Endodermal cell (in vitro differentiated cells): Measurements from ENCODE around the gene SPRYD3. TPM values are rescaled to one million over a fixed set of nuclear protein-coding genes. Genes with fewer than 3 reads are reported as not detected.

Source experiments
- DNase-seq: peaks from one replicate; pipeline ENCODE4 v3.0.0-alpha.2; 2017
- H3K27ac ChIP-seq: 2 replicates; pipeline ENCODE4 v1.5.1; 2013; ENCODE audit warnings: mild to moderate bottlenecking, low read depth, low read length, moderate library complexity
- H3K27me3 ChIP-seq: 2 replicates; pipeline ENCODE4 v1.6.1; 2013; ENCODE audit warnings: mild to moderate bottlenecking, low read length, moderate library complexity; ENCODE audit not compliant: insufficient read depth, control insufficient read depth, poor library complexity, severe bottlenecking
- H3K36me3 ChIP-seq: 2 replicates; pipeline ENCODE4 v1.7.0; 2013; ENCODE audit warnings: mild to moderate bottlenecking, low read length, moderate library complexity; ENCODE audit not compliant: control insufficient read depth, insufficient read depth
- H3K4me1 ChIP-seq: one replicate; pipeline ENCODE4 v1.7.0; 2013; ENCODE audit warnings: low read length; ENCODE audit not compliant: control insufficient read depth, insufficient read depth
- H3K4me3 ChIP-seq: 2 replicates; pipeline ENCODE4 v1.5.1; 2013; ENCODE audit warnings: mild to moderate bottlenecking, low read length, moderate library complexity
- H3K9ac ChIP-seq: 2 replicates; pipeline ENCODE4 v1.6.1; 2013; ENCODE audit warnings: mild to moderate bottlenecking, low read length, moderate library complexity; ENCODE audit not compliant: poor library complexity, severe bottlenecking; ENCODE audit errors: extremely low read depth
- H3K9me3 ChIP-seq: 2 replicates; pipeline ENCODE4 v1.6.1; 2013; ENCODE audit warnings: mild to moderate bottlenecking, low read length, moderate library complexity; ENCODE audit not compliant: control insufficient read depth
- H3K27ac Mint-ChIP-seq: 2 replicates; pipeline ENCODE4 v1.8.0; 2020; ENCODE audit warnings: mixed read lengths
- H3K27me3 Mint-ChIP-seq: 2 replicates; pipeline ENCODE4 v1.8.0; 2021; ENCODE audit warnings: mild to moderate bottlenecking, mixed read lengths; ENCODE audit not compliant: insufficient read depth
- H3K36me3 Mint-ChIP-seq: 2 replicates; pipeline ENCODE4 v1.8.0; 2020; ENCODE audit warnings: low read depth, mixed read lengths
- H3K4me1 Mint-ChIP-seq: 2 replicates; pipeline ENCODE4 v1.8.0; 2020; ENCODE audit warnings: mixed read lengths
- H3K4me3 Mint-ChIP-seq: 2 replicates; pipeline ENCODE4 v1.8.0; 2020; ENCODE audit warnings: mild to moderate bottlenecking, moderate library complexity, mixed read lengths
- H3K9me3 Mint-ChIP-seq: 2 replicates; pipeline ENCODE4 v1.8.0; 2020; ENCODE audit warnings: mild to moderate bottlenecking, mixed read lengths
- WGBS, 2 experiments: methylation state at CpG; one replicate each; pipeline versions ENCODE4 v1.1.5 to v1.1.7; 2013; ENCODE audit warnings: missing lambda C conversion rate in 2 of 2, mixed read lengths in 1 of 2; ENCODE audit not compliant: insufficient coverage in 1 of 2, insufficient read length in 1 of 2; 5-methylcytosine and 5-hydroxymethylcytosine counted together
- total RNA-seq, 2 donors: library from RNA; stranded (reverse); fragmentation: NEBNext Ultra II Directional in 1 of 2; extraction: Animal tissue kit (Norgen Biotek cat#: 25700) in 1 of 2; gene quantifications; 2 replicates in 1 of 2; 3 replicates in 1 of 2; pipeline ENCODE4 v1.2.1, GENCODE V29; 2021
- TF ChIP-seq, protein P1 (sequence below): fragments of 200-600 bp; sonication (generic); conservative IDR thresholded peaks from 2 replicates; pipeline ENCODE4 v1.5.0; 2021; ENCODE audit warnings: antibody characterized with exemption, mild to moderate bottlenecking

The SPRYD3 gene
- total RNA-seq, 2 donors from 2014 or later: 13.0 to 18.4 TPM

DNA sequence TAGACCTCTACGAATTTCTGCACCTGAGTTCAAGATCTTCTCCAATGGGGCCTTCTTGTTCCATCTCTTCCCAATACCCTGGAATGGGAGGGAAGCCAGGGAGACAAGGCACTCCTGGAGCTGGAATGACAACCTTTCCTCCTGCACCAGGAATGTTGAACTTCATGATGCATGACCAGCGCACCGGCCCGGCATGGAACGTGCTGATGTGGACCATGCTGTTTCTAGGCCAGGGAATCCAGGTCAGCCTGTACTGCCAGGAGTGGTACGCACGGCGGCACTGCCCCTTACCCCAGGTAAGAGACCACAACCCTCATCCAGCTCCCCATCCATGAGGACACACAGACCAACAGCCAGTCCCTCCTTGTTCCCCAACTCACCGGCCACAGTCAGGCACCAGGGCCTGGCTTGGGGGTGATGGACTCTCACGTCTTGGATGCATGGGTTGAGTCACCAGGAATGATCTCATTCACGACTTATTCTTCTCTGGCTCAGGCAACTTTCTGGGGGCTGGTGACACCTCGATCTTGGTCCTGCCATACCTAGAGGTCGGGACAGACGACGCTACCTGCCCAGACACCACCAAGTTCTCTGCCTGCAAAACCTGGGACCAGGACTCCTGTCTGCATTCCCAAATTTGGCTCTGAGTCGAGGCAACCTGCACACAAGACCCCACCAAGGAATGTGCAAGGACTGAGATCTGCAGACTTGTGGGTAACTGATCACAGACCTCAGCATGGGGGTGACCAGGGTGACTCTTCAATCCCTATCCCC is 44.6 kb upstream of the SPRYD3 start:
- Histone ChIP-seq H3K4me3 (no peak overlapping the region), H3K27me3 (peaks cover 14% of the 10 kb centered on the region), H3K9me3 (no peaks in the 10 kb centered on the region), H3K4me1 (peaks cover 5% of the 10 kb centered on the region), H3K27ac (no peak overlapping the region), H3K36me3 (no peaks in the 10 kb centered on the region), H3K9ac (no peak overlapping the region)
- H3K9me3 Mint-ChIP-seq: no peaks in the 10 kb centered on the region
- no peaks in the 10 kb centered on the region for H3K36me3 Mint-ChIP-seq
- no peak overlapping the region for H3K27ac Mint-ChIP-seq
- no peak for DNase-seq
- H3K4me1 Mint-ChIP-seq: peaks cover 18% of the 10 kb centered on the region
- peaks cover 69% of the 10 kb centered on the region for H3K27me3 Mint-ChIP-seq
- 96 to 97% methylated on average over 15 to 16 of the region's 16 CpGs for WGBS, 2 experiments
- no peak overlapping the region for H3K4me3 Mint-ChIP-seq
- TF ChIP-seq, protein P1, sequence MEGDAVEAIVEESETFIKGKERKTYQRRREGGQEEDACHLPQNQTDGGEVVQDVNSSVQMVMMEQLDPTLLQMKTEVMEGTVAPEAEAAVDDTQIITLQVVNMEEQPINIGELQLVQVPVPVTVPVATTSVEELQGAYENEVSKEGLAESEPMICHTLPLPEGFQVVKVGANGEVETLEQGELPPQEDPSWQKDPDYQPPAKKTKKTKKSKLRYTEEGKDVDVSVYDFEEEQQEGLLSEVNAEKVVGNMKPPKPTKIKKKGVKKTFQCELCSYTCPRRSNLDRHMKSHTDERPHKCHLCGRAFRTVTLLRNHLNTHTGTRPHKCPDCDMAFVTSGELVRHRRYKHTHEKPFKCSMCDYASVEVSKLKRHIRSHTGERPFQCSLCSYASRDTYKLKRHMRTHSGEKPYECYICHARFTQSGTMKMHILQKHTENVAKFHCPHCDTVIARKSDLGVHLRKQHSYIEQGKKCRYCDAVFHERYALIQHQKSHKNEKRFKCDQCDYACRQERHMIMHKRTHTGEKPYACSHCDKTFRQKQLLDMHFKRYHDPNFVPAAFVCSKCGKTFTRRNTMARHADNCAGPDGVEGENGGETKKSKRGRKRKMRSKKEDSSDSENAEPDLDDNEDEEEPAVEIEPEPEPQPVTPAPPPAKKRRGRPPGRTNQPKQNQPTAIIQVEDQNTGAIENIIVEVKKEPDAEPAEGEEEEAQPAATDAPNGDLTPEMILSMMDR: no peak

DNA sequence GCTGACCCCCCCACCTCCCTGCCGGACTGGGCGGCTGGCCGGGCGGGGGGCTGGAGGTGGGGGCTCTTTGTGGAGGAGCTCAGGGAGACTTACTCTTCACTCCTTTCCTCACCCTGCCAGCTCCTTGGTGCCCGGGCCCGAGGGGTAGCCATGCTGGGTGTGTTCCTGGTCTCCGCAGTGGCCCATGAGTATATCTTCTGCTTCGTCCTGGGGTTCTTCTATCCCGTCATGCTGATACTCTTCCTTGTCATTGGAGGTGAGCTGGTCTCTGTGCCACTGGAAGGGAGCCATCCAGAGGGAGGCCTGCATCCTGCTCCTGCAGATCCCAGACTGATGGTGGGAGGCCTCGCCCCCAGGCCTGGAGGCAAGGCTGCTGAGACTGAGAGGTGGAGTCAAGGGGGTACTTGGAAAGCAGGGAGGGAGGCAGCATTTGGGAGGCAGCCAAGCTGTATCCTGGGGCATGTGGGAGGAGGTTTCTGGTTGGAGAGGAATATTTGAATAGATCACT is 43.8 kb upstream of the SPRYD3 start:
- no peaks in the 10 kb centered on the region for H3K9me3 ChIP-seq
- DNase-seq: no peak
- peaks cover 5% of the 10 kb centered on the region for H3K4me1 ChIP-seq
- 92 to 93% methylated on average over 9 to 10 of the region's 10 CpGs for WGBS, 2 experiments
- H3K27me3 ChIP-seq: peaks cover 8% of the 10 kb centered on the region
- Mint-ChIP-seq H3K27ac (peak overlapping the region; percentile 62), H3K27me3 (peaks cover 68% of the 10 kb centered on the region), H3K9me3 (no peaks in the 10 kb centered on the region), H3K4me3 (peak overlapping the region; percentile 4), H3K36me3 (no peaks in the 10 kb centered on the region), H3K4me1 (peaks cover 24% of the 10 kb centered on the region)
- TF ChIP-seq, protein P1: no peak
- no peak overlapping the region for H3K27ac ChIP-seq
- no peak overlapping the region for H3K9ac ChIP-seq
- H3K36me3 ChIP-seq: no peaks in the 10 kb centered on the region
- no peak overlapping the region for H3K4me3 ChIP-seq

DNA sequence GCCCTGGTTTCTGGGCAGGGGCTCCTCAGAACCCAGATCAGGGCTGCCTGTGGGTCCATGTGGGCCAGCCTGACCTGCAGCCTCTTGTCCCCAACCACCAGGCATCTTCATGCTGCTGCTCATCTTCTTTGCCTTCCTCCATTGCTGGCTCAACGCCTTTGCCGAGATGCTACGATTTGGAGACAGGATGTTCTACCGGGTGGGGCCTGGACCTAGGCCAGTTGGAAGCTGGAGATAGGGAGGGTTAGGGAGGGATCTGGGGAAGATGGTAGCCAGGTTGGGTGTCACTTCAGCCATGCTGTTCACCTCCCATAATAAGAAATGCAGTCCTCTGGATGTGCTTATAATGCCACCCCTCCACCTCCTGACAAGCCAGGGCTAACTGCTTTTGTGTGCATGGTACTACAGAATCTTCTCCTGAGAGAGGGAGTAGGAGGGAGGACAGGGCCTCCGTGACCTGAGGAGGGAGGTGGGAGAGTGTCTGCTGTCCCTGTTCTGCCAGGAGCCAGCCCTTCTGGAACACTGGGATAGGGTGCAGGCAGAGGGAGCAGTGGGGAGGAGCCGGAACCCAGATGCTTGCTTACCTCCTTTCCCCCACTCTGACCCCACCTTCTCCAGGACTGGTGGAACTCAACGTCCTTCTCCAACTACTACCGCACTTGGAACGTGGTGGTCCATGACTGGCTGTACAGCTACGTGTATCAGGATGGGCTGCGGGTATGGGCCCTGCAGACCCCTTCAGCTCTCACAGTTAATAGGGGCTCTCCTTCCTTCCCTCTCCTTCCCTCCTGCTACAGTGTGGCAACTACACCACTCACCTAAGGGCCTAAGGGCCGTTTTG is 41.7 kb upstream of the SPRYD3 start:
- H3K36me3 ChIP-seq: no peaks in the 10 kb centered on the region
- H3K27ac Mint-ChIP-seq: no peak overlapping the region
- peaks cover 5% of the 10 kb centered on the region for H3K4me1 ChIP-seq
- WGBS, 2 experiments: 88 to 89% methylated on average over 6 to 12 of the region's 12 CpGs
- DNase-seq: no peak
- H3K27ac ChIP-seq: no peak overlapping the region
- no peaks in the 10 kb centered on the region for H3K9me3 ChIP-seq
- no peaks in the 10 kb centered on the region for H3K36me3 Mint-ChIP-seq
- no peaks in the 10 kb centered on the region for H3K9me3 Mint-ChIP-seq
- no peak overlapping the region for H3K9ac ChIP-seq
- H3K27me3 ChIP-seq: peaks cover 8% of the 10 kb centered on the region
- peaks cover 59% of the 10 kb centered on the region for H3K27me3 Mint-ChIP-seq
- H3K4me3 Mint-ChIP-seq: no peak overlapping the region
- no peak overlapping the region for H3K4me3 ChIP-seq
- H3K4me1 Mint-ChIP-seq: peaks cover 16% of the 10 kb centered on the region
- TF ChIP-seq, protein P1: no peak
